GM23338 (cell line): ENCODE results near the gene EXD3. TPM values are rescaled to one million over a fixed set of nuclear protein-coding genes. Genes with fewer than 3 reads are reported as not detected.

Experiments used
- ATAC-seq: fragments of 200-7000 bp; cut with Tn5 transposase; 3 replicates; pipeline ENCODE4 v1.9.1; 2020
- DNase-seq: peaks from one replicate; pipeline ENCODE4 v3.0.0-alpha.2; 2015; ENCODE audit warnings: low spot score
- H2AFZ ChIP-seq: fragments of 200-600 bp; sonication (generic); 2 replicates; pipeline ENCODE4 v1.8.0; 2016; ENCODE audit warnings: antibody characterized with exemption, mild to moderate bottlenecking, moderate library complexity
- H3F3A ChIP-seq: fragments of 200-600 bp; sonication (generic); replicated peaks from 2 replicates; pipeline ENCODE4 v1.8.0; 2017; ENCODE audit warnings: antibody characterized with exemption, mixed run types, low read depth
- H3K27ac ChIP-seq: fragments of 200-600 bp; sonication (generic); 2 replicates; pipeline ENCODE4 v1.6.1; 2016; ENCODE audit warnings: low read depth
- H3K27me3 ChIP-seq: fragments of 200-600 bp; sonication (generic); 2 replicates; pipeline ENCODE4 v1.8.0; 2016; ENCODE audit warnings: mild to moderate bottlenecking, mixed run types, moderate library complexity; ENCODE audit not compliant: insufficient read depth
- H3K36me3 ChIP-seq: fragments of 200-600 bp; sonication (generic); 2 replicates; pipeline ENCODE4 v1.8.0; 2016; ENCODE audit warnings: mild to moderate bottlenecking; ENCODE audit not compliant: insufficient read depth
- H3K4me1 ChIP-seq: fragments of 200-600 bp; sonication (generic); 2 replicates; pipeline ENCODE4 v1.8.0; 2016; ENCODE audit warnings: mild to moderate bottlenecking, moderate library complexity; ENCODE audit not compliant: insufficient read depth
- H3K4me2 ChIP-seq: fragments of 200-600 bp; sonication (generic); 2 replicates; pipeline ENCODE4 v1.7.1; 2017; ENCODE audit warnings: mixed run types
- H3K4me3 ChIP-seq: fragments of 200-600 bp; sonication (generic); 2 replicates; pipeline ENCODE4 v1.6.1; 2016; ENCODE audit warnings: mixed run types
- H3K79me2 ChIP-seq: fragments of 200-600 bp; sonication (generic); replicated peaks from 2 replicates; pipeline ENCODE4 v1.8.0; 2017; ENCODE audit warnings: mild to moderate bottlenecking; ENCODE audit not compliant: insufficient read depth
- H3K9me2 ChIP-seq: fragments of 200-600 bp; sonication (generic); 2 replicates; pipeline ENCODE4 v1.8.0; 2017; ENCODE audit not compliant: insufficient read depth
- H4K20me1 ChIP-seq: fragments of 200-600 bp; sonication (generic); replicated peaks from 2 replicates; pipeline ENCODE4 v1.8.0; 2017; ENCODE audit warnings: mild to moderate bottlenecking; ENCODE audit not compliant: insufficient read depth
- H3K27ac Mint-ChIP-seq: 2 replicates; pipeline ENCODE4 v1.8.0; 2020; ENCODE audit warnings: inconsistent platforms, mild to moderate bottlenecking, moderate library complexity, mixed read lengths
- H3K27me3 Mint-ChIP-seq: 3 replicates; pipeline ENCODE4 v1.8.0; 2022; ENCODE audit warnings: low read depth, mild to moderate bottlenecking, moderate library complexity, mixed read lengths, inconsistent platforms; ENCODE audit not compliant: insufficient read depth, poor library complexity
- H3K36me3 Mint-ChIP-seq: 3 replicates; pipeline ENCODE4 v1.8.0; 2021; ENCODE audit warnings: low read depth, mild to moderate bottlenecking, inconsistent platforms, moderate library complexity, mixed read lengths
- H3K4me1 Mint-ChIP-seq: 3 replicates; pipeline ENCODE4 v1.8.0; 2020; ENCODE audit warnings: mild to moderate bottlenecking, inconsistent platforms, mixed read lengths
- H3K4me3 Mint-ChIP-seq: 3 replicates; pipeline ENCODE4 v1.8.0; 2021; ENCODE audit warnings: moderate library complexity, mild to moderate bottlenecking, inconsistent platforms, mixed read lengths
- H3K9me3 Mint-ChIP-seq: 3 replicates; pipeline ENCODE4 v1.8.0; 2020; ENCODE audit warnings: moderate library complexity, mild to moderate bottlenecking, inconsistent platforms, mixed read lengths
- CREB1 ChIP-seq: fragments of 250-450 bp; sonication (Bioruptor Pico); IDR thresholded peaks from 2 replicates; pipeline ENCODE4 v1.5.0; 2020; ENCODE audit warnings: low read depth, mild to moderate bottlenecking, moderate library complexity
- EZH2 ChIP-seq: fragments of 200-600 bp; sonication (generic); IDR thresholded peaks from one replicate; pipeline ENCODE4 v1.8.0; 2017; ENCODE audit warnings: antibody characterized with exemption, mild to moderate bottlenecking, low read depth; ENCODE audit not compliant: unreplicated experiment
- JUNB ChIP-seq: IDR thresholded peaks from one replicate; pipeline ENCODE4 v1.6.1; 2016; ENCODE audit warnings: antibody characterized with exemption; ENCODE audit not compliant: unreplicated experiment
- POLR2AphosphoS5 ChIP-seq: IDR thresholded peaks from 2 replicates; pipeline ENCODE4 v1.6.1; 2016; ENCODE audit warnings: antibody characterized with exemption, low read depth
- STAT1 ChIP-seq: IDR thresholded peaks from one replicate; pipeline ENCODE4 v1.6.1; 2016; ENCODE audit warnings: antibody characterized with exemption; ENCODE audit not compliant: unreplicated experiment
- ZNF114 ChIP-seq: fragments of 250-450 bp; sonication (Bioruptor Pico); IDR thresholded peaks from 2 replicates; pipeline ENCODE4 v1.5.0; 2020; ENCODE audit warnings: mild to moderate bottlenecking, moderate library complexity
- polyA plus RNA-seq: library from polyadenylated mRNA; unstranded; fragments of >200 nt; fragmentation: Nextera tagmentation; extraction: Ambion mirVana; gene quantifications from 2 replicates; pipeline ENCODE4 v1.2.1, GENCODE V29; 2016
- total RNA-seq: library from RNA; depleted of rRNA; stranded (reverse); fragments of >200 nt; shearing (Covaris generic); gene quantifications from 2 replicates; pipeline ENCODE4 v1.2.3, GENCODE V29; 2014
- TF ChIP-seq, protein P1 (sequence below): fragments of 250-450 bp; sonication (Bioruptor Pico); IDR thresholded peaks from 2 replicates; pipeline ENCODE4 v1.5.0; 2020; ENCODE audit warnings: mild to moderate bottlenecking, moderate library complexity
- TF ChIP-seq, protein P2 (sequence below): IDR thresholded peaks from 2 replicates; pipeline ENCODE4 v1.6.1; 2016; ENCODE audit warnings: antibody characterized with exemption
- TF ChIP-seq, protein P3 (sequence below): IDR thresholded peaks from one replicate; pipeline ENCODE4 v1.6.1; 2018; ENCODE audit warnings: antibody characterized with exemption; ENCODE audit not compliant: unreplicated experiment

The EXD3 gene
- total and polyA plus RNA-seq, 2 experiments from 2014 or later: 3.6 to 9.7 TPM

DNA sequence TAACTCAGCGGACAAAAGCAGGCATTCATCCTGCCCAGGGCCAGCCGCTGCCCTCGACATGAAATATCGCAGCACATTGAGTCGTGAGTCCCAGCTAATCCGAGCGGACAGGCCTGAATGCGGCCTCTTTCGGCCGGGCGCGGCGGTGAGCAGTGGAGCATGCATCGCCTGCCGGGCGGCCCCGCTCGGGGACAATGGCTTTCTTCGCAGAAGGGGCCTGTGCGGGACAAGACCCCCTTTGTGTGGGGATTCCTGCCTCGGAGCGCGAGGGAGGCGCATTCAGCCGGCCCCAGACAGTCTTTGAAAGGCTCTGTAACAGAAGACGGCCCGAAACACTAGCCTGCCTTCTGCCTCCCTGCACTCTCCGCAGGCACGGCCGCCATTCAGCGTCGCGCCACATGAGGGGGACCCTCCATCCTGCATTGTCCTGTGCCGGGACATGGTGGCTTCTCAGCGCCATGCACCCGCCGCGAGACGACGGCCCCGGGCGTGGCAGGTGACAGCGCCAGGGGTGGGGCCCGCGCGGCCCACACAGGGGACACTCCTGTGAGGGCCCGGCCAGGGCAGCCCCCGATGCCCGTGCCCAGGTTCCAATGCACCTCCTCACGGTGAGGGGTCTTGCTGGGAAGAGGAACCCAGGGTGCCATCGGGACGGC is 52.0 kb downstream of the EXD3 start (continued):
- TF ChIP-seq, protein P1, sequence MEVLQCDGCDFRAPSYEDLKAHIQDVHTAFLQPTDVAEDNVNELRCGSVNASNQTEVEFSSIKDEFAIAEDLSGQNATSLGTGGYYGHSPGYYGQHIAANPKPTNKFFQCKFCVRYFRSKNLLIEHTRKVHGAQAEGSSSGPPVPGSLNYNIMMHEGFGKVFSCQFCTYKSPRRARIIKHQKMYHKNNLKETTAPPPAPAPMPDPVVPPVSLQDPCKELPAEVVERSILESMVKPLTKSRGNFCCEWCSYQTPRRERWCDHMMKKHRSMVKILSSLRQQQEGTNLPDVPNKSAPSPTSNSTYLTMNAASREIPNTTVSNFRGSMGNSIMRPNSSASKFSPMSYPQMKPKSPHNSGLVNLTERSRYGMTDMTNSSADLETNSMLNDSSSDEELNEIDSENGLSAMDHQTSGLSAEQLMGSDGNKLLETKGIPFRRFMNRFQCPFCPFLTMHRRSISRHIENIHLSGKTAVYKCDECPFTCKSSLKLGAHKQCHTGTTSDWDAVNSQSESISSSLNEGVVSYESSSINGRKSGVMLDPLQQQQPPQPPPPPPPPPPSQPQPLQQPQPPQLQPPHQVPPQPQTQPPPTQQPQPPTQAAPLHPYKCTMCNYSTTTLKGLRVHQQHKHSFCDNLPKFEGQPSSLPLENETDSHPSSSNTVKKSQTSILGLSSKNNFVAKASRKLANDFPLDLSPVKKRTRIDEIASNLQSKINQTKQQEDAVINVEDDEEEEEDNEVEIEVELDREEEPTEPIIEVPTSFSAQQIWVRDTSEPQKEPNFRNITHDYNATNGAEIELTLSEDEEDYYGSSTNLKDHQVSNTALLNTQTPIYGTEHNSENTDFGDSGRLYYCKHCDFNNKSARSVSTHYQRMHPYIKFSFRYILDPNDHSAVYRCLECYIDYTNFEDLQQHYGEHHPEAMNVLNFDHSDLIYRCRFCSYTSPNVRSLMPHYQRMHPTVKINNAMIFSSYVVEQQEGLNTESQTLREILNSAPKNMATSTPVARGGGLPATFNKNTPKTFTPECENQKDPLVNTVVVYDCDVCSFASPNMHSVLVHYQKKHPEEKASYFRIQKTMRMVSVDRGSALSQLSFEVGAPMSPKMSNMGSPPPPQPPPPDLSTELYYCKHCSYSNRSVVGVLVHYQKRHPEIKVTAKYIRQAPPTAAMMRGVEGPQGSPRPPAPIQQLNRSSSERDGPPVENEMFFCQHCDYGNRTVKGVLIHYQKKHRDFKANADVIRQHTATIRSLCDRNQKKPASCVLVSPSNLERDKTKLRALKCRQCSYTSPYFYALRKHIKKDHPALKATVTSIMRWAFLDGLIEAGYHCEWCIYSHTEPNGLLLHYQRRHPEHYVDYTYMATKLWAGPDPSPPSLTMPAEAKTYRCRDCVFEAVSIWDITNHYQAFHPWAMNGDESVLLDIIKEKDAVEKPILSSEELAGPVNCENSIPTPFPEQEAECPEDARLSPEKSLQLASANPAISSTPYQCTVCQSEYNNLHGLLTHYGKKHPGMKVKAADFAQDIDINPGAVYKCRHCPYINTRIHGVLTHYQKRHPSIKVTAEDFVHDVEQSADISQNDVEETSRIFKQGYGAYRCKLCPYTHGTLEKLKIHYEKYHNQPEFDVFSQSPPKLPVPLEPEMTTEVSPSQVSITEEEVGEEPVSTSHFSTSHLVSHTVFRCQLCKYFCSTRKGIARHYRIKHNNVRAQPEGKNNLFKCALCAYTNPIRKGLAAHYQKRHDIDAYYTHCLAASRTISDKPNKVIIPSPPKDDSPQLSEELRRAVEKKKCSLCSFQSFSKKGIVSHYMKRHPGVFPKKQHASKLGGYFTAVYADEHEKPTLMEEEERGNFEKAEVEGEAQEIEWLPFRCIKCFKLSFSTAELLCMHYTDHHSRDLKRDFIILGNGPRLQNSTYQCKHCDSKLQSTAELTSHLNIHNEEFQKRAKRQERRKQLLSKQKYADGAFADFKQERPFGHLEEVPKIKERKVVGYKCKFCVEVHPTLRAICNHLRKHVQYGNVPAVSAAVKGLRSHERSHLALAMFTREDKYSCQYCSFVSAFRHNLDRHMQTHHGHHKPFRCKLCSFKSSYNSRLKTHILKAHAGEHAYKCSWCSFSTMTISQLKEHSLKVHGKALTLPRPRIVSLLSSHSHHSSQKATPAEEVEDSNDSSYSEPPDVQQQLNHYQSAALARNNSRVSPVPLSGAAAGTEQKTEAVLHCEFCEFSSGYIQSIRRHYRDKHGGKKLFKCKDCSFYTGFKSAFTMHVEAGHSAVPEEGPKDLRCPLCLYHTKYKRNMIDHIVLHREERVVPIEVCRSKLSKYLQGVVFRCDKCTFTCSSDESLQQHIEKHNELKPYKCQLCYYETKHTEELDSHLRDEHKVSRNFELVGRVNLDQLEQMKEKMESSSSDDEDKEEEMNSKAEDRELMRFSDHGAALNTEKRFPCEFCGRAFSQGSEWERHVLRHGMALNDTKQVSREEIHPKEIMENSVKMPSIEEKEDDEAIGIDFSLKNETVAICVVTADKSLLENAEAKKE: no peak
- TF ChIP-seq STAT1 (no peak), POLR2AphosphoS5 (no peak)

DNA sequence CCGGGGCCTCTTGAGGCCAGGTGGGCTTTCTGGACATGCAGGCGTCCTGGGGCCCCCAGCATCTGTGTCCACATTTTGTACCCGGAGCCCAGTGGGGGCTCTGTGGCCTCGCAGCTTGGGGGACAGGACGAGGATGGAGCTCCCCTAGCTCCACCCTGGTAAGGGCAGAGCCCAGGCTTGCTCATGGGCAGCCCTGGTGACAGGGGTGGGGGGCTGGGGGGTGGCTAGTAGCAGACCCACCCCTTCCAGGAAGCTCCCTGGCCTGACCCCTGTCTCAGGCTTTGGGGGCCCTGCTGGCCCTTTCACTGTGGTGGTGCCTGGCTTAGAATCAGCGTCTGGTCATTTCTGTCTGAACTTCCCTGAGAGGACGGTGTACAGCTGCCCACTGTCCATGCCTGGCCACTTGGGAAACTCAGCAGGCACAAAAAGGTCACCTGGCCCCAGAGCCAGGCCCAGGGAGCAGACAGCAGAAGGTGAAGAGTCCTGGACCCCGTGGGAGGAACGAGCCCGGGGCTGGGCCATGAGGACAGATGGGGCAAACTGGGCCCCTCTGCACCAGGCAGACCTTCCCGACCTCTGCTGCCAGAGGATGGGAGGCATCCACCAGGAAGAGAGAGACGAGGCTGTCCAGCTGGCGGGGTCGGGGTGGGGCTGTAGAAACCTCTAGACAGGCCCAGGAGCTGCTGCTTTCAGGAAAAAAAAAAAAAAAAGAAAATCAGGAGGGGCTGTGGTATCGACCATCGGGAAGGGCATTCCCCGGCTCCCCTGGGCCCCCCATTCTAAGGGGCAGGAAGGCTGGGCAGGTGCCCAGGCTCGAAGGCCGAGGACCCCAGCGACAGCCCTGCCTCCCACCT is 52.8 kb downstream of the EXD3 start:
- H3K4me3 Mint-ChIP-seq: no peak overlapping the region
- no peak overlapping the region for H3K4me2 ChIP-seq
- TF ChIP-seq CREB1 (CRISPR knock-in tag) (no peak), EZH2 (no peak), JUNB (no peak), ZNF114 (CRISPR knock-in tag) (no peak)
- TF ChIP-seq, protein P2, sequence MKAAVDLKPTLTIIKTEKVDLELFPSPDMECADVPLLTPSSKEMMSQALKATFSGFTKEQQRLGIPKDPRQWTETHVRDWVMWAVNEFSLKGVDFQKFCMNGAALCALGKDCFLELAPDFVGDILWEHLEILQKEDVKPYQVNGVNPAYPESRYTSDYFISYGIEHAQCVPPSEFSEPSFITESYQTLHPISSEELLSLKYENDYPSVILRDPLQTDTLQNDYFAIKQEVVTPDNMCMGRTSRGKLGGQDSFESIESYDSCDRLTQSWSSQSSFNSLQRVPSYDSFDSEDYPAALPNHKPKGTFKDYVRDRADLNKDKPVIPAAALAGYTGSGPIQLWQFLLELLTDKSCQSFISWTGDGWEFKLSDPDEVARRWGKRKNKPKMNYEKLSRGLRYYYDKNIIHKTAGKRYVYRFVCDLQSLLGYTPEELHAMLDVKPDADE: no peak
- TF ChIP-seq, protein P3, sequence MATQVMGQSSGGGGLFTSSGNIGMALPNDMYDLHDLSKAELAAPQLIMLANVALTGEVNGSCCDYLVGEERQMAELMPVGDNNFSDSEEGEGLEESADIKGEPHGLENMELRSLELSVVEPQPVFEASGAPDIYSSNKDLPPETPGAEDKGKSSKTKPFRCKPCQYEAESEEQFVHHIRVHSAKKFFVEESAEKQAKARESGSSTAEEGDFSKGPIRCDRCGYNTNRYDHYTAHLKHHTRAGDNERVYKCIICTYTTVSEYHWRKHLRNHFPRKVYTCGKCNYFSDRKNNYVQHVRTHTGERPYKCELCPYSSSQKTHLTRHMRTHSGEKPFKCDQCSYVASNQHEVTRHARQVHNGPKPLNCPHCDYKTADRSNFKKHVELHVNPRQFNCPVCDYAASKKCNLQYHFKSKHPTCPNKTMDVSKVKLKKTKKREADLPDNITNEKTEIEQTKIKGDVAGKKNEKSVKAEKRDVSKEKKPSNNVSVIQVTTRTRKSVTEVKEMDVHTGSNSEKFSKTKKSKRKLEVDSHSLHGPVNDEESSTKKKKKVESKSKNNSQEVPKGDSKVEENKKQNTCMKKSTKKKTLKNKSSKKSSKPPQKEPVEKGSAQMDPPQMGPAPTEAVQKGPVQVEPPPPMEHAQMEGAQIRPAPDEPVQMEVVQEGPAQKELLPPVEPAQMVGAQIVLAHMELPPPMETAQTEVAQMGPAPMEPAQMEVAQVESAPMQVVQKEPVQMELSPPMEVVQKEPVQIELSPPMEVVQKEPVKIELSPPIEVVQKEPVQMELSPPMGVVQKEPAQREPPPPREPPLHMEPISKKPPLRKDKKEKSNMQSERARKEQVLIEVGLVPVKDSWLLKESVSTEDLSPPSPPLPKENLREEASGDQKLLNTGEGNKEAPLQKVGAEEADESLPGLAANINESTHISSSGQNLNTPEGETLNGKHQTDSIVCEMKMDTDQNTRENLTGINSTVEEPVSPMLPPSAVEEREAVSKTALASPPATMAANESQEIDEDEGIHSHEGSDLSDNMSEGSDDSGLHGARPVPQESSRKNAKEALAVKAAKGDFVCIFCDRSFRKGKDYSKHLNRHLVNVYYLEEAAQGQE: no peak

More for the DNA sequence above, 52.8 kb downstream of the EXD3 start:
- H3K4me3 ChIP-seq: no peak overlapping the region
- Mint-ChIP-seq H3K27ac (no peak overlapping the region), H3K9me3 (peaks cover 7% of the 10 kb centered on the region), H3K36me3 (peaks cover 6% of the 10 kb centered on the region; the same call in 2 of the 3 replicates), H3K27me3 (peaks cover 11% of the 10 kb centered on the region), H3K4me1 (no peaks in the 10 kb centered on the region)
- peaks cover under 1% of the 10 kb centered on the region; the same call in 1 of the 2 replicates for H3K27me3 ChIP-seq
- H3F3A ChIP-seq: peaks cover 6% of the 10 kb centered on the region; the same call in 1 of the 2 replicates
- no peak overlapping the region for H3K27ac ChIP-seq
- ATAC-seq (no peak), DNase-seq (no peak)
- no peaks in the 10 kb centered on the region for H3K9me2 ChIP-seq
- no peak overlapping the region for H2AFZ ChIP-seq
- H3K4me1 ChIP-seq: no peaks in the 10 kb centered on the region
- H4K20me1 ChIP-seq: no peaks in the 10 kb centered on the region
- H3K36me3 ChIP-seq: no peaks in the 10 kb centered on the region
- H3K79me2 ChIP-seq: no peaks in the 10 kb centered on the region
